ENCODE measurements around the gene TMEM47. TPM values are rescaled to one million over a fixed set of nuclear protein-coding genes. Genes with fewer than 3 reads are reported as not detected.

The TMEM47 gene
- total and polyA plus RNA-seq, 2 of the 8 experiments (the other 6 are each of a cell fraction or from before 2014, with no cell fraction given): 24.8 to 28.5 TPM

DNA sequence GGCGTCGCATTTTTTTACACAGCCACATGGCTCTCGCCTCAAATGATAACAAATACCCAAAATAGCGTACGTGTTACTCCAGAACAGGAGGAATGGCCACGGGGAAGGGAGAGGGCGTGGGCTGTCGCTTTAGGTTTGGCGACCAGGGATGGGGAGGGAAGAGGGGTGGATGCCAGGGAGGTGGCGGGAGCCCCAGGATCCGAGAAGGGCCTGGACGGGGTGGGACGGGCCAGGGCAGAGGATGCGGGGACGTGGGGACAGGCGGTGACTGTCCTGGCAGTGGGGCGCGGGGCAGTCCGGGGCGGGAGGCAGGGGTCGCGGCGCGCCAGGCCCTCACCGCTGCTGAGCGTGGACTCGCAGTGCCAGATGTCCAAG, 631 bp downstream of the TMEM47 start (continued):
- TF ChIP-seq, protein P1, sequence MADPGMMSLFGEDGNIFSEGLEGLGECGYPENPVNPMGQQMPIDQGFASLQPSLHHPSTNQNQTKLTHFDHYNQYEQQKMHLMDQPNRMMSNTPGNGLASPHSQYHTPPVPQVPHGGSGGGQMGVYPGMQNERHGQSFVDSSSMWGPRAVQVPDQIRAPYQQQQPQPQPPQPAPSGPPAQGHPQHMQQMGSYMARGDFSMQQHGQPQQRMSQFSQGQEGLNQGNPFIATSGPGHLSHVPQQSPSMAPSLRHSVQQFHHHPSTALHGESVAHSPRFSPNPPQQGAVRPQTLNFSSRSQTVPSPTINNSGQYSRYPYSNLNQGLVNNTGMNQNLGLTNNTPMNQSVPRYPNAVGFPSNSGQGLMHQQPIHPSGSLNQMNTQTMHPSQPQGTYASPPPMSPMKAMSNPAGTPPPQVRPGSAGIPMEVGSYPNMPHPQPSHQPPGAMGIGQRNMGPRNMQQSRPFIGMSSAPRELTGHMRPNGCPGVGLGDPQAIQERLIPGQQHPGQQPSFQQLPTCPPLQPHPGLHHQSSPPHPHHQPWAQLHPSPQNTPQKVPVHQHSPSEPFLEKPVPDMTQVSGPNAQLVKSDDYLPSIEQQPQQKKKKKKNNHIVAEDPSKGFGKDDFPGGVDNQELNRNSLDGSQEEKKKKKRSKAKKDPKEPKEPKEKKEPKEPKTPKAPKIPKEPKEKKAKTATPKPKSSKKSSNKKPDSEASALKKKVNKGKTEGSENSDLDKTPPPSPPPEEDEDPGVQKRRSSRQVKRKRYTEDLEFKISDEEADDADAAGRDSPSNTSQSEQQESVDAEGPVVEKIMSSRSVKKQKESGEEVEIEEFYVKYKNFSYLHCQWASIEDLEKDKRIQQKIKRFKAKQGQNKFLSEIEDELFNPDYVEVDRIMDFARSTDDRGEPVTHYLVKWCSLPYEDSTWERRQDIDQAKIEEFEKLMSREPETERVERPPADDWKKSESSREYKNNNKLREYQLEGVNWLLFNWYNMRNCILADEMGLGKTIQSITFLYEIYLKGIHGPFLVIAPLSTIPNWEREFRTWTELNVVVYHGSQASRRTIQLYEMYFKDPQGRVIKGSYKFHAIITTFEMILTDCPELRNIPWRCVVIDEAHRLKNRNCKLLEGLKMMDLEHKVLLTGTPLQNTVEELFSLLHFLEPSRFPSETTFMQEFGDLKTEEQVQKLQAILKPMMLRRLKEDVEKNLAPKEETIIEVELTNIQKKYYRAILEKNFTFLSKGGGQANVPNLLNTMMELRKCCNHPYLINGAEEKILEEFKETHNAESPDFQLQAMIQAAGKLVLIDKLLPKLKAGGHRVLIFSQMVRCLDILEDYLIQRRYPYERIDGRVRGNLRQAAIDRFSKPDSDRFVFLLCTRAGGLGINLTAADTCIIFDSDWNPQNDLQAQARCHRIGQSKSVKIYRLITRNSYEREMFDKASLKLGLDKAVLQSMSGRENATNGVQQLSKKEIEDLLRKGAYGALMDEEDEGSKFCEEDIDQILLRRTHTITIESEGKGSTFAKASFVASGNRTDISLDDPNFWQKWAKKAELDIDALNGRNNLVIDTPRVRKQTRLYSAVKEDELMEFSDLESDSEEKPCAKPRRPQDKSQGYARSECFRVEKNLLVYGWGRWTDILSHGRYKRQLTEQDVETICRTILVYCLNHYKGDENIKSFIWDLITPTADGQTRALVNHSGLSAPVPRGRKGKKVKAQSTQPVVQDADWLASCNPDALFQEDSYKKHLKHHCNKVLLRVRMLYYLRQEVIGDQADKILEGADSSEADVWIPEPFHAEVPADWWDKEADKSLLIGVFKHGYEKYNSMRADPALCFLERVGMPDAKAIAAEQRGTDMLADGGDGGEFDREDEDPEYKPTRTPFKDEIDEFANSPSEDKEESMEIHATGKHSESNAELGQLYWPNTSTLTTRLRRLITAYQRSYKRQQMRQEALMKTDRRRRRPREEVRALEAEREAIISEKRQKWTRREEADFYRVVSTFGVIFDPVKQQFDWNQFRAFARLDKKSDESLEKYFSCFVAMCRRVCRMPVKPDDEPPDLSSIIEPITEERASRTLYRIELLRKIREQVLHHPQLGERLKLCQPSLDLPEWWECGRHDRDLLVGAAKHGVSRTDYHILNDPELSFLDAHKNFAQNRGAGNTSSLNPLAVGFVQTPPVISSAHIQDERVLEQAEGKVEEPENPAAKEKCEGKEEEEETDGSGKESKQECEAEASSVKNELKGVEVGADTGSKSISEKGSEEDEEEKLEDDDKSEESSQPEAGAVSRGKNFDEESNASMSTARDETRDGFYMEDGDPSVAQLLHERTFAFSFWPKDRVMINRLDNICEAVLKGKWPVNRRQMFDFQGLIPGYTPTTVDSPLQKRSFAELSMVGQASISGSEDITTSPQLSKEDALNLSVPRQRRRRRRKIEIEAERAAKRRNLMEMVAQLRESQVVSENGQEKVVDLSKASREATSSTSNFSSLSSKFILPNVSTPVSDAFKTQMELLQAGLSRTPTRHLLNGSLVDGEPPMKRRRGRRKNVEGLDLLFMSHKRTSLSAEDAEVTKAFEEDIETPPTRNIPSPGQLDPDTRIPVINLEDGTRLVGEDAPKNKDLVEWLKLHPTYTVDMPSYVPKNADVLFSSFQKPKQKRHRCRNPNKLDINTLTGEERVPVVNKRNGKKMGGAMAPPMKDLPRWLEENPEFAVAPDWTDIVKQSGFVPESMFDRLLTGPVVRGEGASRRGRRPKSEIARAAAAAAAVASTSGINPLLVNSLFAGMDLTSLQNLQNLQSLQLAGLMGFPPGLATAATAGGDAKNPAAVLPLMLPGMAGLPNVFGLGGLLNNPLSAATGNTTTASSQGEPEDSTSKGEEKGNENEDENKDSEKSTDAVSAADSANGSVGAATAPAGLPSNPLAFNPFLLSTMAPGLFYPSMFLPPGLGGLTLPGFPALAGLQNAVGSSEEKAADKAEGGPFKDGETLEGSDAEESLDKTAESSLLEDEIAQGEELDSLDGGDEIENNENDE (IDR thresholded peaks at IDR 0.05; ENCODE audit: insufficient replicate concordance, low read length): no peak
- TF ChIP-seq KDM5A (IDR thresholded peaks at IDR 0.05; ENCODE audit: low read length): no peak
- no peak for TF ChIP-seq RNF2 (IDR thresholded peaks at IDR 0.05; ENCODE audit: borderline replicate concordance, low read depth, low read length, missing control alignments, poor library complexity, severe bottlenecking)
- TF ChIP-seq SIX5 (IDR thresholded peaks at IDR 0.05; ENCODE audit: low read depth, low read length): no peak
- TF ChIP-seq HDAC2 (IDR thresholded peaks at IDR 0.05; ENCODE audit: borderline replicate concordance in 1 of 2, low read depth in 2 of 2, low read length in 2 of 2): no peak
- TF ChIP-seq SUZ12 (IDR thresholded peaks at IDR 0.05; ENCODE audit: low read length): no peak
- TF ChIP-seq KDM4A (IDR thresholded peaks at IDR 0.05; ENCODE audit: low read depth, low read length, severe bottlenecking): peak; percentile 19

Measured in H1 (cell line).